HG02763 (cell line): Measurements from ENCODE around the gene RXRA.

Source experiments
- ATAC-seq: cut with Tn5 transposase; IDR thresholded peaks from one replicate; pipeline ENCODE4 v1.9.1; 2021; ENCODE audit warnings: mild to moderate bottlenecking, moderate library complexity; ENCODE audit not compliant: unreplicated experiment

RXRA gene

DNA sequence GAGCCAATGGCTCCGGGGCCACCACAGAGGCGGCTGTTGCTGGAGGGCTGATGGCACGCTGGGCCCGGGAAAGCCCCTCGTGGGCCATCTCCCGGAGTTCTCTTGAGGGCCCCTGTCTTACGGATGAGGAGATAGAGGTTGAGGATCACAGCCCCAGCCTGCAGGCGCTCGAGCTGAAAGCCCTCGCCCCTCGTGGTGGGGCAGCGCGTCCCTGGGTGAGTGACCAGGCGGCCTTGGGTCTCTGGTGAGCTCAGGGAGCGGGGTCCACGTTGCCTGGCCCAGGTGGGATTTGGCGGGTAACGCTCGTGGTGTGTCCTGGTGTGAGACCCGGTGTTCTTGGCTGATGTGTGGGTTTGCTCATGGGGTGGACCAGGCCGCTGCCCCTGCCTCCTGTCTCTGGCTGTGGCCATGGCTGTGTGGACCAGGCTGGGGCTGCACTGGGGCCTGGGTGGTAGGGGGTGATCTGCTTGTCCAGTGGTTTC, 38.9 kb downstream of the RXRA start:
- ATAC-seq: no peak

DNA sequence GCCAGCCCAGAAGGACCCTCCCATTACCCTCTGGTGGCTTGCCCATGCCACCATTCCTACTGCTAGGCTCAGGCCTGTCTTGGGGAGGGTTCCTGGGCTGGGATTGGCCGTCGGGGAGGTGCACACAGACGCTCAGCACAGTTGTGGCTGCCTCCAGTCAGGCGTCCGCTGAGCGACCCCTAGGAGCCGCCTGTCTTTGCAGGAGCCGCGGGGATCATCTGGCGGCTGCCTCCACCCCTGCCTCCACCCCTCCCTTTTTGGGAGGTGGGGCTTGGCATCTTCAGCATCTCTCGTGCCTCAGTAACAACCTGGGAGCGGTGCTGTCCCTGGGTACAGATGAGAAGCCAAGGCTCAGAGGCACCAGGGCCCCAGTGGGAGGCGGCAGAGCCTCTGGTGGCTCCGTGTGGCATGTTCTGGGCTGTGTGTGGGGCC, 39.6 kb downstream of the RXRA start:
- ATAC-seq: no peak

DNA sequence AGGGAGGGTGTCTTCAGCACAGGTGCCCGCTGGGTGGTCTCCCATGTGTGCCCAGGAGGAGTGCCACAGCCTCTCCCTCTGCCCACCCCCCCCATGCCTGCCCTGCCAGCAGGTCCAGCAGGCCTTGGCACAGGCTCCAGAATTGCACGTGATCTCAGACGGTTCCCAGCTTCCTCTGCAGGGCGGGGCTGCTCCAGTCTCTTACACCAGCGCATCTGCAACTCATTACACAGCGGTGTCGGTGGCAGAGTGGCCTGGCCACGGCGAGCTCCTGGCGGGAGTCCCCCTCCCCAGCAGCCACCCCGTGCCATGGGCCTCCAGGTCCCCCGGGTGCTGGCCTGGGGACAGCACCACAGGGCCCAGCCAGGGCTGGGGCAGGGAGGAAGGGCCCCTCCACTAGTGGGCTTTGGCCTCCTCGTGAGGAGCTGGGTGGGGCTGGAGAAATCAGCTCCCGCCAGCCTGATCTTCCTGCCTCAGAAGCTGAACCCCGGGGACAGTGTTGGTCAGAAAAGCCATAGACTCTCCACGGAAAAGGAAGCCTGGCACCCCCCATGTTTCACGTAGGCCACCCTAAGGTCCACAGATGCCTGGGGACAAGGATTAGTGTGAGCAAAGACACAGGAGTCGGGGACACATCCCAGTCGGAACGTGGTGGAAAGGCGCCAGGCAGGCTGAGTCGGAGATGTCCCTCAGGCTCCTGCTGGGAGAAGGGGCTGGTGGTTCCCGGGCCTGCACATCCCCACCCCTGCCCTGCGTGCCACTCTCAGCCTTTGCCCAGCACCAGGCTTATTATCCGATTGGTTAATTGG, 40.2 kb downstream of the RXRA start:
- ATAC-seq: no peak

DNA sequence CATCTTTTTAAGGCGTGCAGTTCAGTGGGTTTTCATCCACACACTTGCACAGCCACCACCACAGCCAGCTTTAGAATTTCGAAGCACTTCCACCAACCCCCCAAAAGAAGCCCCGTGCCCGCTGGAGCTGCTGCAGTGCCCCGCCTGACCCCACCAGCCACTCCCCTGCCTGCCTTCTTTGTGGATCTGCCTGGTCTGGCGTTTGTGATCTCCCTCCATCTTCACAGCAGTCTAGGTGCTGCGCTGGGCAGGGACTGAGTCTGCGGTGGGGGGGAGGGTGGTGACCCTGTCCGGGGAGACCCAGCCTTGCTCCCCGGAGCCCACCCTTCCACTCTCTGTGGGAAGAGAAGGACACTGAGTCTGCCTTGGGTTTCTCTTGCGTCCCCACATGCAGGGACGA, 40.8 kb downstream of the RXRA start:
- ATAC-seq: no peak

DNA sequence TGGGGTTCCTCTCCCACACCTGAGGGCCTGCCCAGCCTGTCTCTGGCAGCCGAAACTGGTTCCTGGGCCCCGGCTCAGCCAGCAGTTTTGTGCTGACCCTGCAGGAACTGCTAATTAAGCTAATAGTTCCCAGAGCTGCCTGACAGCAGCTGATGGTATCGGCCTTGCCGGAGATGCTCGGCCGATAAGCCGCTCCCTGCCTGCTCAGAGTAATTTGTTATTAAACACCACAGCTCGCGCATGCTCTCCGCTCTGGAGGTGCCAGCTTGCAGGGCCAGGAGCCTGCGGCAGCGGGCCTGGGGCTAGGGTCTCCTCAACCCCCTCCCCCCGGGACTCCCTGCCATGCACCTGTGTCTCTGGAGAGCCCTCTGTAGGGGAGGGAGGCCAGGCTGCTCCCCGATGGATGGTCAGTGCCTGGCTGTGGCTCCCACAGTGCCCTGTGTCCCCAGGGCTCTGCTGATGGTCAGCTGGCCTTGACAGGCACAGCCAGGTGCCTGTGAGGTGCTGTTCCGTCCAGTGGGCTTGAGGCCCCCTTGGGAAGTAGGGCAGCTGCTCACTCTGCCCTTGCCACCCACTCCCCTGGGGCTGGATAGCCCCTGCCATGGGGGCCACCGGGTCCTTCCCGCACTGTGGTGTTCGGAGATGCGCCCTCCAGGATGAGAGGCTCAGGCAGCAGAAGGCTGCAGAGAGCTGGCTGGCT, 41.7 kb downstream of the RXRA start:
- ATAC-seq: no peak

DNA sequence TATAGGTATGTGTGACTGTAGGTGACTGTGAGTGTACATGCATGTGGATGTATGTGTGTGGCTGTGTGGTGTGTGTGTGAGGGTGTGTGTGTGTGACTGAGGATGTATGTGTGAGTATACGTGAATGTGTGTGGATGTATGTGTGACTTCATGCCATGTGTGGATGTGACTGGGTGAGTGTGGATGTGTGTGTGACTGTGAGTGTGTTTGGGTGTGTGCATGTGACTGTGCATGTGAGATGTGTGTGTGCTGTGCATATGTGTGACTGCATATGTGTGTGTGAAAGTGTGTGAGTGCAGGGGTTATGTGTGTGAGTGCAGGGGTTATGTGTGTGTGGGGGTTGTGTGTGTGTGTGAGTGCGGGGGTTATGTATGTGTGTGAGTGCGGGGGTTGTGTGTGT, 42.3 kb downstream of the RXRA start:
- ATAC-seq: no peak

DNA sequence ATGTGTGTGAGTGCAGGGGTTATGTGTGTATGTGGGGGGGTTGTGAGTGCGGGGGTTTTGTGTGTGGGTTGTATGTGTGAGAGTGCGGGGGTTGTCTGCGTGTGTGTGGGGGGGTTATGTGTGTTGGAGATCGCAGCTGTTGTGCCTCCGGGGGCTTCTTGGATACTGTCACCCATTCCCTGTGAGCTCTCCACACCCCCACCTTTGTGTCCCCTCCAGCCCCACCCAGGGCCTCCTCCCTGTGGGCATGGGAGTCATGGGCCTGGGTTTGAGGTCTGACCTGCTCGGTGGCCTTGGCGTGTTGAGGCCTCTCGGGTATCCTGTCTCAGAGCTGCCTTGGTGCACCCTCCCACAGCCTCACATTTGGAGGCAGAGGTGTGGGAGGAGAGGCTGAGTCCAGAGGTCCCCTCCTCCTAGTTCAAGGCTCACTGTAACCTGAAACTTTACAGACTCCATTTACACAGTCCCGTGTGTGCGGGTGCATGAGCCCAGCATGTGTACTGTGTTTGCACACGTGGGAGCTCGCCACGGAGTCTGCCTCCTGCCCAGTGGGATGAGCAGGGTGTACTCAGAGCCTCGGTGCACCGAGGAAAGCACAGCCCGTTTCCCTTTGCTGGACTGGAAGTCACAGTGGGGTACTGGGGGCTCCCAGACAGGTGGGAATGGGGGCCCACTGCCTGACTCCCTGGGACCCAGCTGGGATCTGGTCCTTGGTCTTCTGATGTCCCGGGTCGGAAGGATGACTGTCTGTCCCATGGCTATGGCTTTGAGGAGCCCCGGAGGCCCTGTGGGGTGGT, 43.4 kb downstream of the RXRA start:
- no peak for ATAC-seq

DNA sequence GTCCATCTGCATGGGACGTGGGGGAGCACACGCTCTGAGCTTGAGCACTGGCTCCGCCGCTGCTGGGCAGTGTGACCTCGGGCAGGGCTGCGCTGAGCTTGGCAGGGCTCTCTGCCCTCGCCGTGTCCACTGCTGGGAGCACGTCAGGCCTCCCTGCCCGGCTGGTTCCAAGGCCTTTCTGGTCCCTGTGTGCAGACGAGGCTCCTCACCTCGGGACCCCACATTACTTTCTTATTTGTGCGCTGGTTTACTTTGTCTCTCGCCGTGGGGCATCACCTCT, 43.9 kb downstream of the RXRA start:
- ATAC-seq: no peak

DNA sequence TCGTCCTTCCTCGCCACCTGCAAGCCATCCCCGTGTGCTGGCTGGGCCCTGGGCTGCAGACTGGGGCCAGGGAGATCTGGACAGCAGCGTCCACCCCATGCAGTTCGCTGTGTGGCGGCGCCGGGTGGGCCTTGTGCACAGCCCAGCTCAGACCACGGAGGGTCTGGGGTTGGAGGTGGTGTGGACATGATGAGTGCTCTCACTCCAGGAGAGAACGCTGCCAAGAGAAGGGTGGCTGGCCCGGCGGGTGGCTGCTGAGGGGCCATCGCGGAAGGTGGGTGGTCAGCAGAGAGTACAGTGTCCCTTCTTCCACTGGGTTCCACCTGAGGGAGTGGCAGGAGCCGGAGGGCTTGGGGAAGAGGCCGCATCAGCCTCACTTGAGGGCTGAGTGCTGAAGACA, 44.4 kb downstream of the RXRA start:
- no peak for ATAC-seq

DNA sequence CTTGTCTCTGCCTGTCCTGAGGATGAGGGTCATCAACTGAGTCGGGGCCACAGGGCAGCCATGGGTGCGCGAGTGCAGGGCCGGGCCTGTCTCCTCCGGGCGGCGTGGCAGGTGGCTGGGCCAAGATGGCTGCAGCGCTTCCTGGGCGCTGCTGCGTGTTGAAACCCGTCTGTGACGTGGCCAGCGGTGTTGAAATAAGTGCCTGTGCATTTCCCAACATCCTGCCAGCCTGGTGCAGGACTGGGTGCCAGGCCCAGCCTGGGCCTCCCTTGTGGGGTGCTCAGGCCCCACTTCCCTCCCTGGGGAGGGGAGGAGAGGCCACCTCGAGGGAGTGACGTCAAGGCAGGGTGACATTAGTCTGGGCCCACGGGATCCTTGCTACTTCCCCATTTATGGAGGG, 45.5 kb downstream of the RXRA start:
- ATAC-seq: no peak

DNA sequence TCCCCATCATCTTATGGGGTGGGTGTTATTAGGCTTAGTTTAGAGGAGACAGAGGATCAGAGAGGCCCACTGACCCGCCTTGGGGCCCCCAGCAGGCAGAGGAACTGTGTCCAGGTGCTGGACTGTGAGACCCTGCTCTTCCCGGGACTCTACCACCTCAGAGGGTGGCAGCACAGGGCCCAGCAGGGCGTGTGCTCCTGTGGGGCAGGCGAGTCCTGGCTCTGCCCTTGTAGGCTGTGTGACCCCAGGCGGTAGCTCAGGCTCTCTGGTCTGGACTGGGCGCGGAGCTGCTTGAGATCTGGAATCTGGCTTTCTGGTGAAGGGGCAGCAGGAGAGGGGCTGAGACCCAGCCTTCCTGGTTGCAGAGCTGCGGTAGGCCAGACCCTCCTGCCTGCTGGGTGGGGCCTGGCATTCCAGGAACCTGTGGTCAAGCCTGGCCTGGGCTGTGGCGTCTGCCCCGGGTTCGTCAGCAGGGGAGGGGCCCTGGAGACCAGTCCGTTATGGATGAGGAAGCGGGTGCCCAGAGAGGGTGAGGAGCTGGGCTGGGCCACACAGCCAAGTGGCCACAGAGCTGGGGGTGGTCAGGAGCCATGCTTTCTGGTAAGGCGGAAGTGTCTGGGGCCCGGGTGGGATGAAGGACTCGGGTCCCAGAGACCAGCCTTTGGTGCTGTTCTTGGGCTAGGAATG, 46.5 kb downstream of the RXRA start:
- ATAC-seq: no peak

DNA sequence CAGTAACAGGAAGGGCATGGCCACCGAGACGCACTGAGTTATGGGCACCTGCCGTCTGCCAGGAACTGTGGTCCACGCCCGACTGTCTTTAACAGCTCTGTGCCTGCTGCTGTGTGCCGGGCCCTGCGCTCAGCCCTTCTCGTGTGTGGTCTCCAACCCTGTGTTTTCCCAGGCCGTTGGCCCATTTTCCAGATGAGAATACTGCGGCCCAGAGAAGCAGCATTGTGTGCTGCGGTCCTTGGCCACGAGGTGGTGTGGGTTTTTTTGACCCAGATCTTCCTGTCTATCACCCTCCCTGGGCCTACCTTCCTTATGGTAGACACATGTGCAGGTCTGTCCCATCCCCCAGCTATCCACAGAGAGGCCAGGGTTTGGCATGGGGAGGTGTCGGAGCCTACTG, 47.0 kb downstream of the RXRA start:
- no peak for ATAC-seq

DNA sequence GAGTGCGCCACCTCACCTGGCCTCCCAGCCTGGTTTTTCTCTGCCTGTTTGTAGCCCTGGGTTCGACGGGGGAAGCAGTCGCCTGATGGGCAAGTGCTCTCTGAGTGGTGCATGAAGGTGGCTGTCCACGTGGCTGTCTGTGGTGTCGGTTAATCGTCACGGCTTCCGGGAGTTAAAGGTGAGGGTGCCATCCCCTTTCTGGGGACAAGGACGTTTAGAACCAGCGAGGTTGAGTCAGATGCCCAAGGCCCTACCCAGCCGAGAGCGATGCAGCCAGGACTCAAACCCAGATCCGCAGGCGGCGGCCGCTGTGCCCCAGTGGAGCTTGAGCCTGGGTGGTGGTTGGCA, 47.7 kb downstream of the RXRA start:
- no peak for ATAC-seq

DNA sequence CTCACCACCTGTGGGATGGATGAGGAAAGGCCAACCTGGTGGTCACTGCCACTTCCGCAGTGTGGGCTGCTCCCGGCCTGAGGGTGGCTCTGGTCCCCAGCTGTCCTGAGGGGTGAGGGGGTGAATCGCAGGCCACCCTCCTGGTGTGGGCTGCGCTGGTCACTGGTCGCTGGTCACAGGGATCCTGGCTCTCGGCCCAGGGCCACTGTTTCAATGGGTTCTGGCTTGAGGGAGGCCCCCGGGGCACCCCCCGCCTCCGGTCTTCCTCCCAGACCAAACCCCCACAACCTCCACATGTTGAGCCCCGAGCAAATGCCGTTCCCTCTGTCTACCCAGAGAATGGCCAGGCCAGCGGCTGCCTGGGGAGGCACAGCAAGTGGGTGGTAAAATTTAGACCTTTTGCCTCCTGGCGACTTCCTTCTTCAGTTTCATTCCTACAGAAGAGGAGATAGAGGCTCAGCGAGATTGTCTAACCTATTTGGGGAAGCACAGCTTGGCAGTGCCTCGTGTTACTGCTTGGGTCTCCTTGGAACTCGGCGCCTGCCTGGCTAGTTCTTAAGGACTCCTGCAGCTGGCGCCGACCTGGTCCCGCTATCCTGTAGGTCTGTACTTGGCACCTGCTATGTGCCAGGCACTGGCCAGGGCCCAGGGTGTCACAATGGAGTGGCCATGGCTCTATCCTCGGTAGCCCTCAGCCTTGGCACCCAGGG, 48.2 kb downstream of the RXRA start:
- no peak for ATAC-seq

DNA sequence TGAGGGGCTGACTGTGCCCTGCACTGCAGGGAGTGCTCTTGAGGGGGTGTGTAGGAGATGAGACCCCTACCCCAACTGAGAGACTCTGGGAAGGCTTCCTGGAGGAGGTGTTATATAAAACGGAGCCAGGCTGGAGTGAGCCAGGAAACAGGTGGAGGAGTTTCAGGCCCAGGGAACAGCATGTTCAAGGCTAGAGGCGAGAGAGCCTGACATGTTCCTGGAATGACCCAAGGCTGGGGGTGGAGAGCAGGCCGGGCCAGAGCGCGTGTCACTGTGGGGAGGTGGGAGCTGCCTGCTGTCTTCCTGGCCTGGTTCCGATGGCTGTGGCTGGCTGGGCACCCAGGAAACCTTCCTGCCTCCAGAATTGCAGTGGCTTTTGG, 48.7 kb downstream of the RXRA start:
- no peak for ATAC-seq

DNA sequence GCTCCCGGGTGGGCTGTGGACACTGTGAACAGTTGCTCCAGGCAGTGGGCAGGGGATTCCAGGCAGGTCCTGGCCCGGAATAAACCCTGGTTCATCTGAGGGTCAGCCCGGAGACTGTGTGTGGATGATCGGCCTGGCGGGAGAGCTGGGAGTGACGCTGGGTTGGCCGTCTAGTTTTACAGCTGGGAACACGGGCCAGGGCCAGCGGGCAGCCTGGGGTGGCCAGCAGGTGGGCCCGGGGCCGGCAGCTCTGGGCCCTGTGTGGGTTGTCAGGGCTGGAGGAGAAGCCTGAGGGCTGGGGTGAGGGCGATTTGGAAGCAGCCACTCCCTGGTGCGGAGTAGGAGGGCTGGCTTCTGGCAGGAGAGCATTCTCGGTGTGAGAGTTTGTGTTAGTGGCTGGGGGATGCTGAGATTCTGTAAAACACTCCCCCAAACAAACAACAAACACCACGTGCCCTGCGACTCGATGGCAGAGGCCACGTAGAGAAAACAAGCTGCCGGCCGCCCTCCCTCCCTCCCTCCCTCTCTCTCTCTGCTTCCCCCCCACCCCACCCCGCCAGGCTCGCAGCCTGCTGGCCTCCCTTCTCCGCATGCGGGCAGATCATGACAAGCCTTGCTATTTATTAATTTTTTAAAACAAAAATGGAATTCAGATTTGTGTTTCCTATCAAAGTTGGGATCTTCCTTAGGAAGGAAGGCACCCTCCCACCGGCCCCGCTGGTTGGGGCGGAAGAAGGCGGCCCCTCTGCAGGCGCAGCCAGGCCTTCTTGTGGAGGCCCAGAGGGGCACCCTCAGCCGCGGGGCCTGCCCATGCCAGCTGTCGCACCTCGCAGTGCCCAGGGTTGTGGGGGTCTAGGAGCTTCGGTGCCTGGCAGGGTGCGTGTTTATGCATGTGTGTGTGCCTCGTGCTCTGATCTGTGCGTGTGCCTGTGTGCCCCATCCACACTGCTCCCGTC, 49.5 kb downstream of the RXRA start:
- no peak for ATAC-seq

DNA sequence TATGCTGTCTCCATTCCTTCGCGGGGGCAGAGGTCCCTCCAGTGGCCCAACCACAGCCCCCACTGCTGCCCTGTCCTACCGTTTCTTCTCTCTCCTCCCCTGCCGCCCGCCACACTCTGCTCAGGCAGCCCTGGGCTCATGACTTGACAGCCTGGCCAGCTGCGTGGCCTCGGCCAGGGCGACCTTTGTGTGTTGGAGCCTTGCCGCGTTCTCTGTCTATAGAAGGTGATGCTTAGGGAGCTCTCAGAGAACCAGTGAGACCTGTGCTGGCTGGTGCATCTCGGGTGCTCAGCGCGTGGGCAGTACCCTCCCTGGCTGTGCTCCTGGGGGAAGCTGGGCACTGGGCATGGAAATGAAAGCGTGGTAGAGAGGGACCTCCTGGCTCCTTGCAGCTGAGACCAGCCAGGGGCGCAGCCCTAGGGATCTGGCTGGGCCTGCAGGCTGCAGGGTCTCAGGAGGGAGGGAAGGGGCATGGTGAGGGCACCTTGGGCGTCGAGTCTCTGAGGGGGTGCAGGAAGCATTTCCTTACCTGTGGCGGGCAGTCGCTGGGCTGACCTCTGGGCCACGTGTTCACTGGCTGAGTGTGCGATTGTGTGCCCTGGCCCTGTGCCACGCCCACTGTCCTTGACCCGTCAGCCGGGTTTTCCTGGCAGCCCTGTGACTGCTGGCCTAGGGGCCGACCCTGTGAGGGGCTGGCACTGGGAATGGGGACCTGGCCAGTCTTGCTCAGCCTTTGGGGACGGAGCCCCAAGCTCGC, 50.3 kb downstream of the RXRA start:
- ATAC-seq: no peak

DNA sequence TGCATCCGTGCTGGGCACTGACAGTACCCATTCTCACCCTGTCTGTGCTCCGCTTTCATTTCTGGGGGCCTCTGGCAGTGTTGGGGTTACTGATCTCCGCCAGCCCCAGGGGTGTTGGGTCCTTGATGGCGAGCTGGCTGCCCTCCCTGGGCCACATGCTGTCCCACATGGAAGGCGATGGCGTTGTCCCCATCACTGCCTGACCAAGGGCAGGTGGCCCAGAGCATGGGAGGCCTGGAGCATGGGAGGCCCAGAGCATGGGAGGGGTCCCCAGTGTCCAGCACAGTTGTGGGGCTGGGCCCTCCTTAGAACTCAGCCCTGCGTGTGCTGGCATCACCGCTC, 50.9 kb downstream of the RXRA start:
- ATAC-seq: no peak

DNA sequence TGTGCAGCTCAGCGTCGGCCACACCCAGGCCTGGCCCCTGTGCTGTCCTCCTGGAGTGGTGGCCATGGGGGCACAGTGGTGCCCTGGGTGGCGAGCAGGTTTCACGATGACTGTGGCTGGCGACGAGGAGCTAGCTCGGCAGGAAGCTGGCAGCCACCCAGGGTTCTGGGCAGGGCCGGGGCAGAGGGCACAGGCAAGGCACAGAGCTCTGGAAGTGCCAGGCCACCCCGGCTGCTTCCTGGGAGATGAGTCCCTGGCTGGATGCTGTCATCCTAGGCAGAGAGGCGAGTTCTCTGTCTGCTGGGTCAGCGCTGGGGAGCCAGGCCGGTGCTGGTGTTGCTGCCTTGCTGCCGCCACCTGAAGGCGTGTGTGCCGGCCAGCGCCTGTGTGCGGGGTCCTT, 51.7 kb downstream of the RXRA start:
- ATAC-seq: no peak
